HG03095 (cell line): Measurements from ENCODE around the gene RNF121.
A peak's percentile ranks its signal among the peaks of the same experiment; 100 is the strongest.
"Not testable (repeated sequence)": the region's sequence is repeated elsewhere in the genome, so short reads cannot be mapped to it uniquely, and the experiment has no call there.

Experiments used
- ATAC-seq: cut with Tn5 transposase; IDR thresholded peaks from one replicate; pipeline ENCODE4 v1.9.1; 2021; ENCODE audit warnings: moderate library complexity; ENCODE audit not compliant: unreplicated experiment

Gene RNF121

DNA sequence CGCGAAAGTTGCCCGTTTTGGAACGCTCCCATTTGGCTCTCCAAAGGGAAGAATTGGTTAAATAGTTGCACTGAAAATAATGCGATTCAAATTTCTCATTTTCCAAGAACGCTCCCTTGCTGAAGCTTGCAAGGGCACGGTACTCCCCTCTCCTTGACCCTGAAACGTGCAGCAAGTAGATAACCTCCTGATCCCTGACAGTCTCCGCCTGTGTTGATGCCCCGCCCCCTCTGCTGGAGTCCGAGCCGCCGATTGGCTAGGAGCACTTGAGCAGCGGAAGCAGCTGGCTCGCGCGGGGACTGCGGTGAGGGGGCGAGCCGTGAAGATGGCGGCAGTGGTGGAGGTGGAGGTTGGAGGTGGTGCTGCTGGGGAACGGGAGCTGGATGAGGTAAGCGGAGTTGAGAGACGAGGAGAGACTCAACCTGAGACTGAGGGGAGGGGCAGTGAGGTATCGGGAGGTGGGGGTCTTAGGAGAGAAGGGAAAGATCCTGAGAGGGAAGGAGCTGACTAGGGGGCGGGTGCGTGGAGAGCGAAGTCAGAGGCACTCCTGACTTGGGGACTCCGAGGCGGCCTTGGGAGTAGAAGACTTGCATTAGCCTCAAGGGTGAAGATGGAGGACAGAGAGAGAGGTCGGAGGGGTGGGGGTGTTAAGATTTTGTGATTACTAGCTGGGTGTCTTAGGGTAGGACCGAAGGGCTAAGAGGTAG lies at the start of gene RNF121:
Gene RNF121, plus strand, starts transcription at position 310 of the 707 bp plus-strand sequence. Its CDS starts 16 bp downstream, at position 326.
- ATAC-seq = peak; percentile 76

DNA sequence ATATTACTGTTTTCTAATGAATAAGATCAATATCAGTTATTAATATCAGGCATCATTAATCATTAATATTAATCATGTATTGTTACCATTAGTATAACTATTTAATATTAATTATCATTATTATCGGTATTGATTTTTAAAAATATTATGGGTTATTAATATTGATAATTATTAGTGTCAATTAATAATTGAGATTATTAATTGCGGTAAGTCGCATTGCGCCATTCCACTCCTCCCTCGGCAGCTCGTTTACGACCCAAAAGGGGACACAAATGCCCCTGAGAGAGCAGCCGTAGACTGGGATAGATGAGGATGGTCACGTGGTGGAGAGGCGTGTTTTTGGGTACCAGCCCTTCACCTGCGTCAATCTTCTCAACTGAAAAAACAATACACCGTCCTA lies 43.0 kb upstream of the RNF121 start:
- ATAC-seq = not testable (repeated sequence)

DNA sequence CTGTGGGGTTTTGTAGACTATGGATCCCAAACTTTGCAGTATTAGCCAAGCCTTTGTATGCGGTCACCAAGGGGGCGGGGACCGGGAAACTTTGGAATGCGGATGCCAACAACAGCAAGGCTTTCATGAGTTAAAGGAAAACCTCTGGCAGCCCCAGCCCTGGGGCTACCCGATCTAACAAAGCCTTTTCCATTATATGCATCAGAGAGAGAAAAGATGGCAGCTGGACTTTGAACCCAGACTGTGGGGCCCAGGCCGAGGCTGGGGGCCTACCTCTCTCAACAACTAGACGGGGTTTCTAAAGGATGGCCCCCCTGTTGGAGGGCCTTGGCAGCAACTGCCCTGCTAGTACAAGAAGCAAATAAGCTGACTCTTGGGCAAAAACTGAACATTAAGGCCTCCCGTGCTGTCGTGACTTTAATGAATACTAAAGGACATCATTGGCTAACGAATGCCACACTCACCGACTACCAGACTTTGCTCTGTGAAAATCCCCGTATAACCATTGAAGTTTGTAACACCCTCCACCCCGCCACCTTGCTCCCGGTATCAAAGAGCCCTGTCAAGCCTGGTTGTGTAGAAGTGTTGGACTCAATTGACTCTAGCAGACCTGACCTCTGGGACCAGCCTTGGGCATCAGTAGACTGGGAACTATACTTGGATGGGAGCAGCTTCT lies 40.4 kb upstream of the RNF121 start:
- not testable (repeated sequence) for ATAC-seq

DNA sequence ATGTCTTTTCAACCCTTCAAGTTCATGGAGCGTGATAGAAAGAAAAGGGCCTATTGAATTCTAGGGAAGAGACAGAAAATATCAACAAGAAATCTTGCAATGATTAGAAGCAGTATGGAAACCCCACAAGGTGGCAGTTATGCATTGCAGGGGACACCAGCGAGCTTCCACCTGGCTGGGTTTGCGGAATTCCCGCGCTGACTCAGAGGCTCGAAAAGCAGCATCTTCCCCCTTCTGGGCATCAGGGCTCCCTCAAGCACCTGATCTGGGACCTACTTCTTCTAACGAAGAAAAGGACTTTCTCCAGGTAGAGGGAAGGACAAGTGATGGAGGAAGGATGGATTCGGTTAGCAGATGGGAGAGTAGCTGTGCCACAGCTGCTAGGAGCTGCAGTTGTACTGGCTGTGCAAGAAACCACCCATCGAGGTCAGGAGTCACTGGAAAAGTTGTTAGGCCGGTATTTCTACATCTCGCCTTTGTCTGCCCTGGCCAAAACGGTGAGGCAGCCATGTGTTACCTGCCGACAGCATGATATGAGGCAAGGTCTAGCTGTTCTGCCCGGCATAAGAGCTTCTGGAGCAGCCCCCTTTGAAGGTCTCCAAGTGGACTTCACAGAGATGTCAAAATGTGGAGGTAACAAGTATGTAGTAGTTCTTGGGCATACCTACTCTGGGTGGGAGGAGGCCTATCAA lies 39.5 kb upstream of the RNF121 start:
- ATAC-seq = not testable (repeated sequence)

DNA sequence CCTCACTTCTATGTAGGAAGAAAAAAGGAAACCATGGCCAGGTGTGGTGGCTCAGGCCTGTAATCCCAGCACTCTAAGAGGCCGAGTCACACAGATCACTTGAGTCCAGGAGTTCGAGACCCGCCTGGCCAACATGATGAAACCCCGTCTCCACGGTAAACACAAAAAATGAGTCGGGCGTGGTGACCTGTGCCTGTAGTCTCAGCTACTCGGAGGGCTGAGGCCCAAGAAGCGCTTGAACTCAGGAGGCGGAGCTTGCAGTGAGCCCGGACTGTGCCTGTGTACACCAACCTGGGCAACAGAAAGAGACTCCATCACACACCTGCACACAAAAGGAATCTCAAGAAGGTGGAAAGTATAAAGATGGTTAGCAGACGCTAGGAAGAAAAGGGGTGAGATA lies 32.9 kb upstream of the RNF121 start:
- no peak for ATAC-seq

DNA sequence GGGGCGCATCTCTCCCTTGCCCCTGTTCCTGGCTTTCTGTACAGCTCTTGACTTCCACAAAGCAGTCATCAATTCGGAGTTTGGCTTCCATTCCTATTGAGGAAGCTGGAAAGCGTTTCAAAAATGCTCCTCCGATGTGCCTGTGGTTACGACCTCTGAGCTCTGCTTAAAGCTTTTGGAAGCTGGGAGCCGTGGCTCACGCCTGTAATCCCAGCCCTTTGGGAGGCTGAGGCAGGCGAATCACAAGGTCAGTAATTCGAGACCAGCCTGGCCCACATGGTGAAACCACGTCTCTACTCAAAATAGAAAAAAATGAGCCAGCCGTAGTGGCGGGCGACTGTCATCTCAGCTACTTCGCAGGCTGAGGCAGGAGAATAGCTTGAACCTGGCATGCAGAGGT lies 27.7 kb upstream of the RNF121 start:
- not testable (repeated sequence) for ATAC-seq

DNA sequence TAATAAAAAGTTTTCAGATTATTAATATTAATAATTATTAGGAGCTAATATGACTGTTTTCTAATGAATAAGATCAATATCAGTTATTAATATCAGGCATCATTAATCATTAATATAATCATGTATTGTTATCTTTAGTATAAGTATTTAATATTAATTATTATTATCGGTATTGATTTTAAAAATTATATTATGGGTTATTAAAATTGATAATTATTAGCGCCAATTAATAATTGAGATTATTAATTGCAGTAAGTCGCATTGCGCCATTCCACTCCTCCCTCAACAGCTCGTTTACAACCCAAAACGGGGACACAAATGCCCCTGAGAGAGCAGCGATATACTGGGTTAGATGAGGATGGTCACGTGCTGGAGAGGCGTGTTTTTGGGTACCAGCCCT lies 20.6 kb upstream of the RNF121 start:
- no peak for ATAC-seq

DNA sequence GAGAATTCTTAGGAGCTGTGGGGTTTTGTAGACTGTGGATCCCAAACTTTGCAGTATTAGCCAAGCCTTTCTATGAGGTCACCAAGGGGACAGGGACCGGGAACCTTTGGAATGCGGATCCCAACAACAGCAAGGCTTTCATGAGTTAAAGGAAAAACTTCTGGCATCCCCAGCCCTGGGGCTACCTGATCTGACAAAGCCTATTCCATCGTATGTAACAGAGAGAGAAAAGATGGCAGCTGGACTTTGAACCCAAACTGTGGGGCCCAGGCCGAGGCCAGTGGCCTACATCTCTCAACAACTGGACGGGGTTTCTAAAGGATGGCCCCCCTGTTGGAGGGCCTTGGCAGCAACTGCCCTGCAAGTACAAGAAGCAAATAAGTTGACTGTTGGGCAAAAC lies 18.1 kb upstream of the RNF121 start:
- not testable (repeated sequence) for ATAC-seq

DNA sequence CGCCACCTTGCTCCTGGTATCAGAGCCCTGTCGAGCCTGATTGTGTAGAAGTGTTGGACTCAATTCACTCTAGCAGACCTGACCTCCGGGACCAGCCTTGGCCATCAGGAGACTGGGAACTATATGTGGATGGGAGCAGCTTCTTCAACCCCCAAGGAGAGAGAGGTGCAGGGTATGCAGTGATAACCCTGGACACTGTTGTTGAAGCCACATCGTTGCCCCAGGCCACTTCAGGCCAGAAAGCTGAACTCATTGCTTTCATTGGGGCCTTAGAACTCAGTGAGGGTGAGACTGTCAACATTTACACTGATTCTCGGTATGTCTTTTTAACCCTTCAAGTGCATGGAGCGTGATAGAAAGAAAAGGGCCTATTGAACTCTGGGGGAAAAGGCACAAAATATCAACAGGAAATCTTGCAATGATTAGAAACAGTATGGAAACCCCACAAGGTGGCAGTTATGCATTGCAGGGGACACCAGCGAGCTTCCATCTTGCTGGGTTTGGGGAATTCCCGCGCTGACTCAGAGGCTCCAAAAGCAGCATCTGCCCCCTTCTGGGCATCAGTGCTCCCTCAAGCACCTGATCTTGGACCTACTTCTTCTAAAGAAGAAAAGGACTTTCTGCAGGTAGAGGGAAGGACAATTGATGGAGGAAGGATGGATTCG lies 17.4 kb upstream of the RNF121 start:
- ATAC-seq = not testable (repeated sequence)

DNA sequence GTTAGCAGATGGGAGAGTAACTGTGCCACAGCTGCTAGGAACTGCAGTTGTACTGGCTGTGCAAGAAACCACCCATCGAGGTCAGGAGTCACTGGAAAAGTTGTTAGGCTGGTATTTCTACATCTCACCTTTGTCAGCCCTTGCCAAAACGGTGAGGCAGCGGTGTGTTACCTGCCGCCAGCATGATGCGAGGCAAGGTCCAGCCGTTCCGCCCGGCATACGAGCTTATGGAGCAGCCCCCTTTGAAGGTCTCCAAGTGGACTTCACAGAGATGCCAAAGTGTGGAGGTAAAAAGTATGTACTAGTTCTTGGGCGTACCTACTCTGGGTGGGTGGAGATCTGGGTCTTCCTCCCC lies 16.9 kb upstream of the RNF121 start:
- not testable (repeated sequence) for ATAC-seq

DNA sequence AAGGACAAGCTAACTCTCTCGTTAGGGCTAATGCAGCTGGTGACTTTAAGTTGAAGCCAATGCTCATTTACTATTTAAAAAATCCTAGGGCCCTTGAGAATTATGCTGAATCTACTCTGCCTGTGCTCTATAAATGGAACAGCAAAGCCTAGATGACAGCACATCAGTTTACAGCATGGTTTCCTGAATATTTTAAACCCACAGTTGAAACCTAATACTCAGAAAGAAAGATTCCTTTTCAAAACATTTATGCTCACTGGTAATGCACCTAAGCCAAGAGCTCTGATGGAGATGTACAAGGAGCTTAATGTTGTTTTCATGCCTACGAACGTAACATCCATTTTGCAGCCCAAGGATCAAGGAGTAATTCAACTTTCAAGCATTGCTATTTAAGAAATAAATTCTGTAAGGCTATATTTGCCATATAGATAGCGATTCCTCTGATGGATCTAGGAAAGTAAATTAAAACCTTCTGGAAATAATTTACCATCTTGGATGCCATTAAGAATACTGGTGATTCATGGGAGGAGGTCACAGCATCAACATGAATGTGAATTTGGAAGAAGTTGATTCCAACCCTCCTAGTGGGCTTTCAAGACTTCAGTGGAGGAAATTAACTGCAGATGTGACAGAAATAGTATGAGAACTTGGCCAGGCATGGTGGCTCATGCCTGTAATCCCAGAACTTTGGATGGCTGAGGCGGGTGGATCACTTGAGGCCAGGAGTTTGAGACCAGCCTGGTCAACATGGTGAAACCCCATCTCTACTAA lies 14.9 kb upstream of the RNF121 start:
- no peak for ATAC-seq

DNA sequence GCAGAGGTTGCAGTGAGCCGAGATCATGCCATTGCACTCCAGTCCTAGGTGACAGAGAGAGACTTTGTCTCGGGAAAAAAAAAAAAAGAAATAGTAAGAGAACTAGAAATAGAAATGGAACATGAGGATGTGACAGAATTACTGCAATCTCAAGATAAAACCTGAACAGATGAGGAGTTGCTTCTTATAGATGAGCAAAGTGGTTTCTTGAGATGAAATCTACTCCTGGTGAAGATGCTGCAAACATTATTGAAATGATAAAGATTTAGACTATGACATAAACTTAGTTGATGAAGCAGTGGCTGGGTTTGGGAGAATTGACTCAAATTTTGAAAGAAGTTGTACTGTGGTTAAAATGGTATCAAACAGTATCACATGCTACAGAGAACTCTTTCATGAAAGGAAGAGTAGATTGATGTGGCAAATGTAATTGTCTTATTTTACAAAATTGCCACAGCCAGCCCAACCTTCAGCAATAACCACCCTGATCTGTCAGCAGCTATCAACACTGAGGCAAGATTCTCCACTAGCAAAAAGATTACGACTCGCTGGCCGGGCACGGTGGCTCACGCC lies 14.1 kb upstream of the RNF121 start:
- ATAC-seq = no peak

DNA sequence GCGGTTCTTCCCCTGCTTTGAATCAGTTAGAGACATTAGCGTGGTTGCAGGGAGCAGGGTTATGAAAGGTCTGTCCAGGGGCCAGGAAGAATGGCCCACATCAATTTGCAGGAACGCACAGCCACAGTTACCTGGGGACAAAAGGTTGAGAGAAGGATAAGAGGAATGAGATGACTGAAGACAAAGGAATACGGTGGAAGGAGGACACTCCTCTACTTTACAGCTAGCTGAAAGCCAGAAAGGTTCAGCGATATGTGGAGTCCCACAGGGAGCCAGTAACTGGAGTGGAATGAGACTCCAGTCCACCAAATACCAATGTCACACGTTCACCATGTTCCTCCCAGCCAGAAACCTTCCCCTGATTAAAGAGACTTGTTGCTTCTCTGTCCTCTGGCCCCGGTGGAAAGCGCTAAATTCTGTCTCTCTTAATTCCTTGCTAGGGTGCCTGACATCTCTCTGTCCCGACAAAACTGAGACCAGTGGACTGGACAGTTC lies 11.2 kb upstream of the RNF121 start:
- ATAC-seq = no peak

DNA sequence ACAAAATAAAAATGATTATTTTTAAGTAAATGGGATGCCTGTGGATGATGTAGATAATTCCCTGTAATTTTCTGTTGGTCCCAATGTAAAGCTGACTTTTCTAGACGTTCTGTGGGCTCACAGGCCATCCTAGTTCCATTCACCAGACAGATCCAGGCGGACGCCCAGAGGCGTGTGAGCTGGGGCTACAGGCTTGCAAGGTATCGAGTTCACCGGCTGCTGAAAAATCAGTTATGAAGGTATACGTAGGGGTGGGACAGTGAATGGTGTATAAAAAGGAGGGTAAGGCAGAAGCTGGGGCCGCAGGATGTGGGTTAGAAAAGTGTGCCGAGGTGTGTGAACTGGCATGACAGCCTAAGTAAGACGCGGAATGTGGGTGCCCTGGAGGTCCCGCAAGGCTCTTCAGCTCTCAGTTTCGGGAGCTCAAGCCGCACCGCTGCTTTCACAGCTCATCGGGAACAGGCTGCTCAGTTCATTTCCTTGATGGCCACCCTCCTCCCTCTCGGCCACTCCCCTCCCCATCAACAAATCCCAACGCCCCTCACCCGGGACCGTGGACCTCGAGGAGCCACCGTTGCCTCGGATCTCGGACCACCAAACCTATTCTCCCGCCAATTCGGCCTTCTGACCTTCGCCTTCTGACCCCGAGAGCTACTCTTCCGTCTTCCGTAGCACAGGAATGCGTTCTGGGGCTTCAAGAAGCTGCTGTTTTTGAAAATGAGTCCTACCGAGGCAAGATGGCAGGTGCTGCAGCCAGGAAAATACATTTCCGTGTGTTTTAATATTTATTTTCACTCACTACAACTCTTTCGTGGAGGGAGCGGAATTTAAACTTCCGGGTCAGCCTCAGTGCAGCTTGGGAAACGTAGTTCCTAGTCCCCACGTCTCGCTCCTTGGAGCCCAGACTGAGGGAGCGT lies 768 bp upstream of the RNF121 start, which contains the start of gene XNDC1N:
Gene XNDC1N, minus strand, starts transcription at position 775 of the 917 bp plus-strand sequence. CDS start 5,241 bp downstream, outside the sequence.
- ATAC-seq = peak; percentile 68

DNA sequence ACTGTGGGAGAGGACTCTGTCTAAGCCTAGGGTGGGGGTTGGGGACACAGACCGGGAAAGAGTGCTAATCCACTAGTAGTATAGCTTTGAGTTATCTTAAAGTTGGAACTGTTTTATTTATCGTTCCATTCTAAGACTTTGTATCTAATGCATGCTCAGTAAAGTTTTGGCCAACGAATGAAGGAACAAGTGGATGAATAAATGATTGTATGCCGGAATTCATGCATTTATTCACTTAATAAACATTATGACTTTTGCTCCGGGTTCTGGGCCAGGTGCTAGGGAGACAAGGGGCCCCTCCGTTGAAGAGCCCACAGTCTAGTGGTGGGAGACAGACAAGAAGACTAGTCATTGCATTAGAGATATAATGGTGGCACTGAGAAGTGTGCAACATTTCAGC lies 645 bp downstream of the RNF121 start:
- no peak for ATAC-seq

DNA sequence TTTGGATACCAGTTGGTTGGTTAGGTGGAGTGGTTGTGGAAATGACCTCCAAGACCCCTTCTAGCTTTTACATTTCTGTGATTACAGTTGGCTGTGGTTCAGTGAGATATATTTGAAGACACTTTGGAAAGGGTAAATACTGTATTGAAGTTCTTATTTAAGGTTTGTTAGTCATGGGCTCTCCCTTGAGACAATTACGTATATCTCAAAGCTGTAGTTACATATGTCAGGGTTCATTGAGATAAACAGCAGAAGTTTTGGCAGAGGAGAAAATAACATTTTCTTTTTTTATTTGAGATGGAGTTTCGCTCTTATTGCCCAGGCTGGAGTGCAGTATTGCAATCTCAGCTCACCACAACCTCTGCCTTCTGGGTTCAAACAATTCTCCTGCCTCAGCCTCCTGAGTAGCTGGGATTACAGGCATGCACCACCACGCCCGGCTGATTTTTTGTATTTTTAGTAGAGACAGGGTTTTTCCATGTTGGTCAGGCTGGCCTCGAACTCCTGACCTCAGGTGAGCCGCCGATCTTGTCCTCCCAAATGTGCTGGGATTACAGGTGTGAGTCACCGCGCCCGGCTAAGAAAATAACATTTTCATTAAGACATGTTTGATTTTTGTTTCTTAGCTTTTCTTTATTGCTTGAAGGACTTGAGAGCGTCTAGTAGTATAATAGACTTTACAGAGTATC lies 1.9 kb downstream of the RNF121 start:
- ATAC-seq = no peak

DNA sequence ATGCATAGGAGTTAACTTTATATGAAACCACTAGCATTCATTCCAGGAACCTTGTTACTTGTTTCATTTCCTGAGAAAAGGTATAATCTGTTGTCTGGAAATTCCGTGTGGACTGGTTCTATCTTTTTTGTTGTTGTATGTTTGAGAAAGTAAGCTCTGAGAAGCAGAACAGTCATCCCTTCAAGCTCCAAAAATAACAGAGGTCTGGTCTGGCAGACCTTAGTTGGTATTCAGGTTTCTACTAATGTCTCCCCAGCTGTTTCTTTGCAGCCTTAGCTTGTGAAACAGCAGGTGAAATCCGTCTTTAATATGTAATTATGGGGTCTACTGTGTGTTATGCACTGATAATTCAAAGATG lies 2.4 kb downstream of the RNF121 start:
- no peak for ATAC-seq

DNA sequence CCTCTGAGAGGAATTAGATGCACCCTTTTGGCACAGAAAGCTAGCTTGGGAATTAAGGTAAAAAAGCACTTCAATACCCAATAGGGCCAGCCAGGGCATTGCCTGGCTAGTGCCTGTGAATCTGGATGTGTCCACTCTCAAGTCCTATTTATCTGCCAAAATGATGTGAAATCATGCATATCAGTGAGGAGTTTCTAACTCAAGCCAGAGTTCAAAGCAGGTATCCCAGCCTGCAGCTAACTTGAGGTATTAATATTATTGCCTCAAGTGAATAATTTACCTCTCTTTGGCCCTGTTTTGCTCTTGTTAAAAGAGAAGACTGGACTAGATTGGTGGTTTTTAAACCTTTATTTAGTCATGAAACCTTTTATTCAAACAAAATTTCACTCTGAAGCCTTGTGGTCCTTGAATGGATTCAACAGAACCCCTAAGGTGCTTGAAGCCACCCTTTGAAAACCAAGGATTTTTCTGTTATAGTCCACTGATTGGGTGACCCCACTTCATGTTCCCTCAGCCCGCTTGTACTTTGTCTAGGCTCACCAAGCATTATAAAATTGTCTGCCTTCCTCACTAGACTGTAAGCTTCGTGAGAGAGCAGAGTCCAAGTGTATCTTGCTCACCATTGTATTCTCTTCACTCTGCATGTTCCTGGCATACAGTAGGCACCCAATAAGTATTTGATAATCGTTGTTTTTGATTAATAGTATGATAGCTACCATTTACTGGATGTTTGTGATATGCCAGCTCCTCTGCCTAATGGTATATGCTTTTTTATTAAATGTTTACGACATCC lies 4.5 kb downstream of the RNF121 start:
- no peak for ATAC-seq
